RWPE1 (cell line): ENCODE data around the gene MVK.

Source experiments
- CTCF ChIA-PET: fragments of 350-600 bp; sonication (Branson Sonifier 250); formaldehyde crosslinking; extraction: SDS; loops from one replicate; lab custom pipeline; 2021; lab: Yijun Ruan, JAX
- POLR2A ChIA-PET: fragments of 400-600 bp; formaldehyde crosslinking; extraction: SDS; loops from one replicate; lab custom pipeline; 2020; ENCODE audit warnings: antibody characterized with exemption; ENCODE audit not compliant: low non-redundant PET; lab: Yijun Ruan, JAX
- DNase-seq: peaks from one replicate; pipeline ENCODE4 v3.0.0; 2012; ENCODE audit warnings: low spot score
- H3K27ac ChIP-seq: fragments of 450-650 bp; 2 replicates; pipeline ENCODE4 v1.5.1; 2017
- CTCF ChIP-seq: fragments of 450-650 bp; conservative IDR thresholded peaks from 2 replicates; pipeline ENCODE4 v1.5.1; 2017; ENCODE audit warnings: low read depth, mild to moderate bottlenecking

MVK gene

GRCh38 chr12:109588461-109589239 lies 15.1 kb downstream of the MVK start:
- ChIA-PET POLR2A (no interaction called here), CTCF (interaction anchor here (1.5 kb wide), 1 partner anchor 9 kb away, joined by 10 read pairs; no protein-coding TSS in a partner anchor)
- DNase-seq: no peak
- H3K27ac ChIP-seq: peak overlapping the region; percentile 46; the same call in 1 of the 2 replicates
- TF ChIP-seq CTCF: no peak

- no peak for DNase-seq
- CTCF ChIA-PET: interaction anchor here (0.7 kb wide), 1 partner anchor 146 kb away, joined by 3 read pairs; no protein-coding TSS in a partner anchor
- POLR2A ChIA-PET: no interaction called here
- no peak overlapping the region for H3K27ac ChIP-seq
- no peak for TF ChIP-seq CTCF
Observed at GRCh38 chr12:109589240-109589590, 15.6 kb downstream of the MVK start.

- ChIA-PET CTCF (interaction anchor here (0.7 kb wide), 1 partner anchor 146 kb away, joined by 3 read pairs; no protein-coding TSS in a partner anchor), POLR2A (no interaction called here)
- no peak for TF ChIP-seq CTCF
- peak overlapping the region; percentile 7; the same call in 1 of the 2 replicates for H3K27ac ChIP-seq
- no peak for DNase-seq
Observed at GRCh38 chr12:109589691-109590245, 16.2 kb downstream of the MVK start.

GRCh38 chr12:109590566-109590965 lies 17.0 kb downstream of the MVK start:
- no peak for TF ChIP-seq CTCF
- POLR2A ChIA-PET: no interaction called here
- no peak for DNase-seq
- CTCF ChIA-PET: interaction anchor here (1.4 kb wide), 1 partner anchor 255 kb away, joined by 3 read pairs; no protein-coding TSS in a partner anchor
- H3K27ac ChIP-seq: peak overlapping the region; percentile 7; the same call in 1 of the 2 replicates

GRCh38 chr12:109591041-109591440 lies 17.4 kb downstream of the MVK start:
- H3K27ac ChIP-seq: peak overlapping the region; percentile 7; the same call in 1 of the 2 replicates
- DNase-seq: no peak
- ChIA-PET CTCF (interaction anchor here (1.0 to 1.4 kb wide), 2 partner anchors 8 to 254 kb away, joined by 3 read pairs; no protein-coding TSS in a partner anchor), POLR2A (no interaction called here)
- TF ChIP-seq CTCF: no peak

GRCh38 chr12:109592195-109592904 lies 18.8 kb downstream of the MVK start:
- ChIA-PET CTCF (interaction anchor here (0.6 to 1.0 kb wide), 2 partner anchors 10 to 1554 kb away, joined by 3 to 4 read pairs; no protein-coding TSS in a partner anchor), POLR2A (no interaction called here)
- no peak for TF ChIP-seq CTCF
- no peak for DNase-seq
- H3K27ac ChIP-seq: no peak overlapping the region
